Measurements from ENCODE around the gene NAT10.
A peak's percentile ranks its signal among the peaks of the same experiment; 100 is the strongest.
"Not testable (repeated sequence)": the region's sequence is repeated elsewhere in the genome, so short reads cannot be mapped to it uniquely, and the experiment has no call there.

The NAT10 gene

GRCh38 chr11:34105079-34105956 is at the start of gene NAT10:
NAT10 (plus strand) TSS chr11:34105629; CDS start chr11:34108226, 2,597 bp downstream.
- DNase-seq (ENCODE audit: extremely low spot score, insufficient read length, low read depth) (peak; percentile 87), FAIRE-seq (peak; percentile 98)

GRCh38 chr11:34056672-34057071 is 48.8 kb upstream of the NAT10 start:
- FAIRE-seq, result no peak
- no peak for DNase-seq (ENCODE audit: extremely low spot score, insufficient read length, low read depth)

- DNase-seq (ENCODE audit: extremely low spot score, insufficient read length, low read depth), result no peak
- FAIRE-seq, result no peak
These were observed 42.2 kb upstream of the NAT10 start for GRCh38 chr11:34063061-34063795.

GRCh38 chr11:34064291-34064690 is 41.1 kb upstream of the NAT10 start:
- DNase-seq (ENCODE audit: extremely low spot score, insufficient read length, low read depth), result no peak
- FAIRE-seq, result no peak

- DNase-seq (ENCODE audit: extremely low spot score, insufficient read length, low read depth) (no peak), FAIRE-seq (no peak)
These were observed 39.8 kb upstream of the NAT10 start for GRCh38 chr11:34065505-34066203.

- not testable (repeated sequence) for DNase-seq (ENCODE audit: extremely low spot score, insufficient read length, low read depth)
- FAIRE-seq, result peak; percentile 51
These were observed 38.7 kb upstream of the NAT10 start for GRCh38 chr11:34066766-34067165.

GRCh38 chr11:34067383-34068065 is 37.9 kb upstream of the NAT10 start:
- no peak for DNase-seq (ENCODE audit: extremely low spot score, insufficient read length, low read depth)
- FAIRE-seq, result peak; percentile 51

GRCh38 chr11:34068111-34068510 is 37.3 kb upstream of the NAT10 start:
- FAIRE-seq, result no peak
- no peak for DNase-seq (ENCODE audit: extremely low spot score, insufficient read length, low read depth)

- DNase-seq (ENCODE audit: extremely low spot score, insufficient read length, low read depth); FAIRE-seq: not testable (repeated sequence)
These were observed 34.1 kb upstream of the NAT10 start for GRCh38 chr11:34071306-34071705.

GRCh38 chr11:34072041-34072440 is 33.4 kb upstream of the NAT10 start:
- FAIRE-seq (no peak), DNase-seq (ENCODE audit: extremely low spot score, insufficient read length, low read depth) (no peak)

- no peak for DNase-seq (ENCODE audit: extremely low spot score, insufficient read length, low read depth)
- no peak for FAIRE-seq
These were observed 32.6 kb upstream of the NAT10 start for GRCh38 chr11:34072832-34073231.

- DNase-seq (ENCODE audit: extremely low spot score, insufficient read length, low read depth) (no peak), FAIRE-seq (no peak)
These were observed 31.0 kb upstream of the NAT10 start for GRCh38 chr11:34074391-34074790.

- DNase-seq (ENCODE audit: extremely low spot score, insufficient read length, low read depth) (no peak), FAIRE-seq (no peak)
These were observed 30.1 kb upstream of the NAT10 start for GRCh38 chr11:34075178-34075820.

GRCh38 chr11:34080609-34081008 is 24.8 kb upstream of the NAT10 start:
- FAIRE-seq (no peak), DNase-seq (ENCODE audit: extremely low spot score, insufficient read length, low read depth) (no peak)

- DNase-seq (ENCODE audit: extremely low spot score, insufficient read length, low read depth) (no peak), FAIRE-seq (no peak)
These were observed 20.8 kb upstream of the NAT10 start for GRCh38 chr11:34084637-34085036.

- DNase-seq (ENCODE audit: extremely low spot score, insufficient read length, low read depth) (no peak), FAIRE-seq (no peak)
These were observed 18.7 kb upstream of the NAT10 start for GRCh38 chr11:34086554-34087283.

- no peak for FAIRE-seq
These were observed 13.6 kb upstream of the NAT10 start for GRCh38 chr11:34091825-34092224.

GRCh38 chr11:34094900-34095299 is 10.5 kb upstream of the NAT10 start:
- DNase-seq (ENCODE audit: extremely low spot score, insufficient read length, low read depth); FAIRE-seq: not testable (repeated sequence)

More at GRCh38 chr11:34091825-34092224, 13.6 kb upstream of the NAT10 start:
- DNase-seq (ENCODE audit: extremely low spot score, insufficient read length, low read depth), result no peak

GRCh38 chr11:34098813-34099212 is 6.6 kb upstream of the NAT10 start:
- DNase-seq (ENCODE audit: extremely low spot score, insufficient read length, low read depth), result no peak
- no peak for FAIRE-seq
